ENCODE measurements around the gene EPS8L2. TPM values are rescaled to one million over a fixed set of nuclear protein-coding genes. Genes with fewer than 3 reads are reported as not detected.
A peak's percentile ranks its signal among the peaks of the same experiment; 100 is the strongest.

The EPS8L2 gene
- total and polyA plus RNA-seq, 2 of the 8 experiments (the other 6 are each of a cell fraction or from before 2014, with no cell fraction given): 38.5 to 57.0 TPM

GRCh38 chr11:696955-697491, 9.0 kb upstream of the EPS8L2 start:
- H2AK5ac ChIP-seq (ENCODE audit: low read depth, low read length): no peak overlapping the region
- H3K27me3 ChIP-seq (replicated peaks in 1 of 4; ENCODE audit: control insufficient read depth in 3 of 4, extremely low read depth in 1 of 4, insufficient read depth in 3 of 4, low read length in 3 of 4): no peaks in the 10 kb centered on the region
- 0 out of 2 replicates have a peak, but pooled peaks cover 5% of the 10 kb centered on the region for H3K79me1 ChIP-seq (ENCODE audit: low read depth, low read length)
- FAIRE-seq (no peak), DNase-seq (ENCODE audit: low read depth in 1 of 2, low spot score in 2 of 2) (no peak)
- H3K9ac ChIP-seq (replicated peaks in 1 of 4; ENCODE audit: extremely low read depth in 1 of 4, low read depth in 3 of 4, low read length in 3 of 4): no peak overlapping the region
- no peak overlapping the region for H3K56ac ChIP-seq (replicated peaks; ENCODE audit: insufficient read length, low read depth, low read length)
- peaks cover 0 to 2% of the 10 kb centered on the region in 2 experiments; a peak in 1 of 4 replicates for H3K9me3 ChIP-seq (ENCODE audit: insufficient read depth in 2 of 2, low read depth in 1 of 2, low read length in 1 of 2)
- no peak overlapping the region for H3K23ac ChIP-seq (ENCODE audit: insufficient read length)
- ChIA-PET POLR2A (ENCODE audit: partially characterized antibody) (interaction anchor here (0.6 to 3.2 kb wide), 12 partner anchors 12 to 76 kb away, joined by 3 to 16 read pairs (median 6); partner anchors contain the start of gene TALDO1), CTCF (ENCODE audit: partially characterized antibody) (interaction anchor here (0.7 to 4.9 kb wide), 23 partner anchors 9 to 138 kb away, joined by 3 to 37 read pairs (median 4); partner anchors contain the start of gene EPS8L2)
- H3K79me2 ChIP-seq (ENCODE audit: control insufficient read depth in 1 of 2, insufficient read depth in 2 of 2, low read length in 2 of 2): peaks cover 5 to 21% of the 10 kb centered on the region in 2 experiments; a peak in 3 of 4 replicates
- no peak overlapping the region for H3K4me3 ChIP-seq (ENCODE audit: extremely low read depth in 1 of 4, insufficient read depth in 2 of 4, low read depth in 3 of 4, low read length in 4 of 4)
- 91% methylated on average over 7 of the region's 11 CpGs; no CpG with 5 or more reads in 1 of the 2 experiments for WGBS, 2 experiments (ENCODE audit: extremely low coverage in 1 of 2, insufficient coverage in 1 of 2, insufficient read length in 1 of 2, insufficient replicate concordance in 2 of 2, low coverage in 1 of 2, low lambda C conversion rate in 2 of 2, missing lambda C conversion rate in 1 of 2)
- no peak overlapping the region for H3K27ac ChIP-seq (ENCODE audit: low read depth, low read length)
- H3K4me2 ChIP-seq (ENCODE audit: insufficient read depth in 1 of 2, low read depth in 2 of 2, low read length in 2 of 2): peak overlapping the region in 1 of 2 experiments; percentile 30; a peak in 1 of 4 replicates
- H4K91ac ChIP-seq (replicated peaks; ENCODE audit: insufficient read length, low read length): no peak overlapping the region
- H3K4me1 ChIP-seq (replicated peaks in 1 of 4; ENCODE audit: control insufficient read depth in 3 of 4, insufficient read depth in 4 of 4, low read length in 3 of 4): peaks cover 0 to 28% (median 11%) of the 10 kb centered on the region in 4 experiments; a peak in 6 of 7 replicates
- no peaks in the 10 kb centered on the region for H3K36me3 ChIP-seq (ENCODE audit: control insufficient read depth in 2 of 4, insufficient read depth in 4 of 4, low read length in 3 of 4)
- no peak overlapping the region for H2BK20ac ChIP-seq (ENCODE audit: low read length)
- H3K18ac ChIP-seq (ENCODE audit: extremely low read depth, low read length): no peak overlapping the region
- H2BK15ac ChIP-seq (ENCODE audit: low read length): no peak overlapping the region
- no peak overlapping the region for H4K5ac ChIP-seq (ENCODE audit: insufficient read length, low read depth, low read length)
- no peak overlapping the region for H3K4ac ChIP-seq (replicated peaks; ENCODE audit: insufficient read length, low read depth, low read length)
- H2BK5ac ChIP-seq (ENCODE audit: low read depth, low read length): no peak overlapping the region
- no peak overlapping the region for H4K8ac ChIP-seq (ENCODE audit: extremely low read depth, insufficient read depth, low read length)
- peaks cover 7% of the 10 kb centered on the region; the same call in 1 of the 2 replicates for H3K23me2 ChIP-seq (ENCODE audit: low read depth, low read length)
- no peak overlapping the region for H3K14ac ChIP-seq (ENCODE audit: insufficient read length)
- H2BK120ac ChIP-seq (replicated peaks; ENCODE audit: low read depth, low read length): no peak overlapping the region
- peaks cover 6 to 9% of the 10 kb centered on the region in 2 experiments for H4K20me1 ChIP-seq (replicated peaks in 1 of 2; ENCODE audit: control insufficient read depth in 1 of 2, insufficient read depth in 2 of 2, low read length in 2 of 2)
- no peak overlapping the region for H2AFZ ChIP-seq (ENCODE audit: low read length)
- H2BK12ac ChIP-seq (ENCODE audit: low read depth, low read length): no peak overlapping the region
- no peak for TF ChIP-seq EZH2 (IDR thresholded peaks at IDR 0.05; ENCODE audit: low read depth, low read length, severe bottlenecking)
- TF ChIP-seq SP1 (IDR thresholded peaks at IDR 0.05; ENCODE audit: low read depth, low read length): no peak
- TF ChIP-seq POLR2AphosphoS5 (IDR thresholded peaks at IDR 0.05; ENCODE audit: low read depth, low read length): no peak
- TF ChIP-seq, protein P1, sequence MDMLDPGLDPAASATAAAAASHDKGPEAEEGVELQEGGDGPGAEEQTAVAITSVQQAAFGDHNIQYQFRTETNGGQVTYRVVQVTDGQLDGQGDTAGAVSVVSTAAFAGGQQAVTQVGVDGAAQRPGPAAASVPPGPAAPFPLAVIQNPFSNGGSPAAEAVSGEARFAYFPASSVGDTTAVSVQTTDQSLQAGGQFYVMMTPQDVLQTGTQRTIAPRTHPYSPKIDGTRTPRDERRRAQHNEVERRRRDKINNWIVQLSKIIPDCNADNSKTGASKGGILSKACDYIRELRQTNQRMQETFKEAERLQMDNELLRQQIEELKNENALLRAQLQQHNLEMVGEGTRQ (IDR thresholded peaks at IDR 0.05; ENCODE audit: low read length): no peak
- no peak for TF ChIP-seq HDAC2 (IDR thresholded peaks at IDR 0.05; ENCODE audit: borderline replicate concordance in 1 of 2, low read depth in 2 of 2, low read length in 2 of 2)
- no peak for TF ChIP-seq SRF (IDR thresholded peaks at IDR 0.05; ENCODE audit: low read depth, low read length)
- TF ChIP-seq, protein P2, sequence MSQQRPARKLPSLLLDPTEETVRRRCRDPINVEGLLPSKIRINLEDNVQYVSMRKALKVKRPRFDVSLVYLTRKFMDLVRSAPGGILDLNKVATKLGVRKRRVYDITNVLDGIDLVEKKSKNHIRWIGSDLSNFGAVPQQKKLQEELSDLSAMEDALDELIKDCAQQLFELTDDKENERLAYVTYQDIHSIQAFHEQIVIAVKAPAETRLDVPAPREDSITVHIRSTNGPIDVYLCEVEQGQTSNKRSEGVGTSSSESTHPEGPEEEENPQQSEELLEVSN (IDR thresholded peaks at IDR 0.05): no peak
- TF ChIP-seq KDM1A (IDR thresholded peaks at IDR 0.05; ENCODE audit: borderline replicate concordance, low read length): no peak
- TF ChIP-seq TEAD4 (IDR thresholded peaks at IDR 0.05; ENCODE audit: low read depth, low read length): no peak
- TF ChIP-seq NRF1 (IDR thresholded peaks at IDR 0.05; ENCODE audit: low read depth, low read length): no peak
- no peak for TF ChIP-seq CREB1 (IDR thresholded peaks at IDR 0.05)

Data from H1 (cell line).